GM21515 (cell line): Measurements from ENCODE around the gene FN3KRP.
A peak's percentile ranks its signal among the peaks of the same experiment; 100 is the strongest.

Source experiments
- ATAC-seq: cut with Tn5 transposase; IDR thresholded peaks from one replicate; pipeline ENCODE4 v1.9.1; 2021; ENCODE audit not compliant: unreplicated experiment

The FN3KRP gene

GRCh38 chr17:82686366-82687324 is 29.9 kb upstream of the FN3KRP start:
- no peak for ATAC-seq

GRCh38 chr17:82687375-82687861 is 29.1 kb upstream of the FN3KRP start:
- ATAC-seq, result no peak

DNA sequence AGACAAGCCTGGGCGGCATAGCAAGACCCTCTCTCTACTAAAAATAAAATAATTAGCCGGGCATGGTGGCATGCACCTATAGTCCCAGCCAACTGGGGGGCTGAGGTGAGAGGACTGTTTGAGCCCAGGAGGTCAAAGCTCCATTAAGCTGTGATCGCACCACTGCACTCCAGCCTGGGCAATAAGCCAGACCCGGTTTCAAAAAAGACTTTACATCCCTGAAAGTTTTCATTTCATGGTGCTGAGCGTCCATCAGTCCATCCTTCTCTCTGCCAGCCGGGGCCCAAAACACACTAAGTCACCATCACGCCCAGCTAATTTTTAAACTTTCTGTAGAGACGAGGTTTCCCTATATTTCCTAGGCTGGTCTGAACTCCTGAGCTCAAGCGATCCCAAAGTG is 28.6 kb upstream of the FN3KRP start:
- no peak for ATAC-seq

DNA sequence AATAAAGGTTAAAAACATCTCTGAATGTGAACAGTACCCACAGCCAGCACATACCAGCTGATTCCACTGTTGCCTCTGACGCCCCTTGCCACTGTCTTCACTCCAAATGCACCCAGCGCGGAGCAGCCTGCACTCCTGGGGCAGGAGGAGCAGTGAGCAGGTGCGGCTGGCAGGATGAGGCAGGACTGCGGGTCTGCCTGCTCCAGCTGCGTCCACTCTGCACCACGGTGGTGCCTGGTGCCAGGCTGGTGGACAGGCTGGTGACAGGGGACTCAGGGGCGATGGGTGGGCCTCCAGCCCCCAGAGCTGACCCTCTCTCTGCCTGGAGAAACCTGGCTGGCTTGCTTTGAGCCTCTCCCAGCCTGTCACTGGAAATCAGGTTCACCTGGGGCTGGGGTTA is 27.4 kb upstream of the FN3KRP start:
- no peak for ATAC-seq

DNA sequence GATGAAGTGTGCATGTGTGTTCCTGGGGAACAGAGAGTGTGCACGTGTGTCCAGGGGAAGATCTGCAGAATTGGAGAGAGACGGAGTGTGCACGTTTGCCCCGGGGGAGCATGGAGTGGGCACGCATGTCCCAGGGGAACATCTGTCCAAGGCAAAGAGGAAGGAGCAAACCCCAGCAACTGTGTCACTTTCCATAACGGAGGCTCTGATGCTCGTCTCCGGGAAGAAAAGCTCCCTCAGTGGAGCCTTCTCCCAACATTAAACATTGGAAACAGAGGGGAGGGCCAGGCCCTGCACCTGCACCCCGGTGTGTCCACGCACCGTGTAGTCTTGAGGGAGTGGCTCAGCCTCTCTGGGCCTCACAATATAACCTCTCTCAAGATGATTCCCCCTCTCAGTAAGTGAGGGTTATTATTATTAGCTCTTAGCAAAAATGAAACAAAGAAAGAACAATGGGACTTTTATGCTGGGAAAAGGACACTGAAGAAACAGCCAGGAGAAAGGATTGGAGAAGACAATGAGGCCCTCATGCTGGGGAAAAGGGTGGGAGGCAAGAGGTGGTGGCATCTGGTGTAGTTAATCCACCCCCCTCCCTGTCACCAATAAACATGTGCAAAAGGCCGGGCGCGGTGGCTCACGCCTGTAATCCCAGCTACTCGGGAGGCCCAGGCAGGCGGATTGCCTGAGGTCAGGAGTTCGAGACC is 25.6 kb upstream of the FN3KRP start:
- ATAC-seq, result no peak

DNA sequence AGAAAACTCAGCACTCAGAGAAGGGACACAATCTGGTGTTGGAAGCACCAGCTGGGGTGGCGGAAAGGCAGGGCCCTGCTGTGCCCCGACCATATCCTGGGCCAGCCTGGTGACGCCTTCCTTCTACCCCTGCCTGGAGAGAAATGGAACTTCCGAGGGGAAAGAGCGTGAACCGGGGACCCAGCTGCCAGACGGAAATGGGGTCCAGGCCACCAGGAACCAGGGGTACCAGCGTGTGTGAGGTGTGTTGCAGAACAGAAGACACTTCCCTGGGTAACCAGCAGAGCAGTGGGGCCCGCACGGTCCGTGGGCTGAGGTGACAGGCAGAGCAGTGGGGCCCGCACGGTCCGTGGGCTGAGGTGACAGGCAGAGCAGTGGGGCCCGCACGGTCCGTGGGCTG is 24.8 kb upstream of the FN3KRP start:
- no peak for ATAC-seq

- ATAC-seq, result no peak
These were observed 24.2 kb upstream of the FN3KRP start for GRCh38 chr17:82692268-82692667.

GRCh38 chr17:82693168-82693867 is 23.2 kb upstream of the FN3KRP start:
- no peak for ATAC-seq

DNA sequence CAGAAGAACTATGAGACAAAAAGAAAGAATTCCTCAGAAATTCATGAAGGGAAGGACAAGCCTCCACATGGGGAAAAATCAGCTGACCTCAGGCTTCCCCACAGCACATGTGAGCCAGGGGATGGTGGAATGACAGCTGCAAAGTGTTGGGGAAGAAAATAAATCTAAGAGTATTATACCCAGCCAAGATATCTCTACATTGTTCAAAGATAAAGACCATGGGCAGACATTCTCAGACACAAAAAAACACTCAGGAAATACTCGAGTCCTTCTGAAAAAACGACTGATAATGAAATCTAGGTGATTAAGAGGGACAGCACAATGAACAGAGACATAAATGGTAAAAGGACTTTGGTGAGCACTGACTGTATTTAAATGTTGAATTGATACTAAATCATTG is 21.9 kb upstream of the FN3KRP start:
- ATAC-seq, result no peak

DNA sequence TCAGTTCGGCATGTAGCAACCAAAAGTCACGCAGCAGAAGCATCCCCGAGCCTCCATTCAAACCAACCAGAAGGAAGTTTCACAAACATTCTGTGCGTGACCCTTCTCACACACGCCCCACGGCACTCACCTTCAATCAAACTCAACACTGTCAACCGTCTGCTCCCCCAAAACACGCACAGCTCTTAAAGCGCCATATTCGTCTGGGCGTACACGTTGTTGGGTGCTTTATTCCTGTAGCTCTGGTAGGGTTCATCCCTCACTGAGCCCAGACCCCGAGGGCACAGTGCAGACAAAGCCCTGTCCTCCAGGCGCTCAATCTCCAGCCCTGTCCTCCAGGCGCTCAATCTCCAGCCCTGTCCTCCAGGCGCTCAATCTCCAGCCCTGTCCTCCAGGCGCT is 20.2 kb upstream of the FN3KRP start:
- ATAC-seq, result no peak

DNA sequence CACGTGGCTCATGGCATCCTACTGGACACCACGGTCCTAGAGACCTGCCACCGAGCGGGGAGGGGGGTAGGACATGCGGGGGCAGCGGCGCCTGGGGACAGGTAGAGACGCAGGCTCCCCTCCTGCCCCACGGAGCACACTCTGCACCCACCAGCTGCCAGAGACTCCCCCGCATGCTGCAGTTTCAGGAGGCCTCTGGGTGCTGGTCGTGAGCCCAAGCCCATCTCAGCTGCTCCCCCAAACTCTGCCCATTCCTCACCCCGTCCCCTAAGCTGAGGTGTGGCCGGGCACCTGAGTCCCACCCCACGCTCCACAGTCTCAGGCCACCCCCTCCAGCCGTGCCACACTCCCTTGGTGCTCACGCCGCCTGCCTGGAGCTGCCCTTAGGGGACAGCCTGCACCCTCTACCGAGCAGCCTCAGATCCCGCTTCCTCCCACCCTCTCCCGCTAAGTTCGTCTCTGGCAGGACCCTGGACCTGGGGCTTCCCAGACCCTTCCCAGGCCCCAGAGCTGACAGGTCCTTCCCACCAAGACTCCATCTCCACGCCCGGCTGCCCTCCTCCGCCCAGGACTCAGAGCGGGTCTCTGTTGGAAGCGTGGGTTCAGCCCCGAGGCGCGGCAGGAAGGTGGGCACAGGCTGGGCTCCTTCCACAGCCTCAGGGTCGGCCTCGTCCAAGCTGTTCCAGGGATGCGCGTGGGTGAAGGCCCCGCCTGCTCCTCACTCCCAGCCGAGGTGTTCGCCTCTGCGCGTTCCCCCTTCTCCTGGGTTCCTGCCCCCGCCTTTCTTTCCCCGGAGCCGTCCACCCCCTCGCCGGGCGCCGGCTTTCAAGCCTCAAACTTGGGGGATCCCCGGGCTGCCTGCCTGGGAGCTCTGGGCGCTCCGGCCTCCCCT is 19.3 kb upstream of the FN3KRP start:
- ATAC-seq, result no peak

- ATAC-seq, result no peak
These were observed 18.8 kb upstream of the FN3KRP start for GRCh38 chr17:82697808-82698064.

GRCh38 chr17:82698065-82698973 is 18.2 kb upstream of the FN3KRP start, which contains the start of gene RAB40B:
Gene RAB40B, minus strand, starts transcription at chr17:82698698. Its CDS starts 102 bp downstream, at chr17:82698596.
- peak; percentile 95 for ATAC-seq

GRCh38 chr17:82698974-82699442 is 17.5 kb upstream of the FN3KRP start:
- ATAC-seq, result no peak

GRCh38 chr17:82699551-82699950 is 17.0 kb upstream of the FN3KRP start:
- ATAC-seq, result no peak

DNA sequence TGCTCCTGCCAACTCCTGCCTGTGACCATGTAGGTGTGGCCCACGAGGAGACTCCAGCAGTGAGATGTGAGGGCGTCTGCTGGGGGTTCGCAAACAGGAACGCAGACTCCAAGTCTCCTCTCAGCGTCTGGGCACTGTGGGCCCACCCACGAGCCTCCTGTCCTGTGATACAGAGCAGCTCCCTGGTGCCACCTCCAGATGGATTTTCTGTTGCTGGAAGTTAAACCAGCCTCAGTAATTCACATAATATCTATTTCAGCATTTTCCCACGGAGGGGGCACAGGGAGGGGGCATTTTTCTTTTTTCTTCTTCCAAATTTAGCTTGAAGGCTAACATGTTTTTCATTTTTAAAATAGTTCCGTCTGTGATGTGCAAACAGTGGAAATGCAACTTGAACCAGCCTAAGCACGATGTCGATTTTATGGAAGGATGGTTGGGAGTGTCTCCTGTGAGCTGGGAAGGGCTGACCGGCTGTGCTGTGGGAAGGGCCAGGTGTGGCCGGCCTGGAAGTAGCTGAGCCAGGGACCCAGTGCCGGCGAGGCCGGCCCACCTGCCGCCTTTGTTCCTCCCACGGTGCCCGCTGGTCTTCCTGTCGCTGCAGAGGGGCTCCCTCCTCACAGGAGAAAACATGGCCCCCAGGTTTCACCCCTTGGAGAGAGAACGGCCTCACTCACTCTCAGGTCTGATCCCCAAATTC is 14.1 kb upstream of the FN3KRP start:
- ATAC-seq, result no peak

DNA sequence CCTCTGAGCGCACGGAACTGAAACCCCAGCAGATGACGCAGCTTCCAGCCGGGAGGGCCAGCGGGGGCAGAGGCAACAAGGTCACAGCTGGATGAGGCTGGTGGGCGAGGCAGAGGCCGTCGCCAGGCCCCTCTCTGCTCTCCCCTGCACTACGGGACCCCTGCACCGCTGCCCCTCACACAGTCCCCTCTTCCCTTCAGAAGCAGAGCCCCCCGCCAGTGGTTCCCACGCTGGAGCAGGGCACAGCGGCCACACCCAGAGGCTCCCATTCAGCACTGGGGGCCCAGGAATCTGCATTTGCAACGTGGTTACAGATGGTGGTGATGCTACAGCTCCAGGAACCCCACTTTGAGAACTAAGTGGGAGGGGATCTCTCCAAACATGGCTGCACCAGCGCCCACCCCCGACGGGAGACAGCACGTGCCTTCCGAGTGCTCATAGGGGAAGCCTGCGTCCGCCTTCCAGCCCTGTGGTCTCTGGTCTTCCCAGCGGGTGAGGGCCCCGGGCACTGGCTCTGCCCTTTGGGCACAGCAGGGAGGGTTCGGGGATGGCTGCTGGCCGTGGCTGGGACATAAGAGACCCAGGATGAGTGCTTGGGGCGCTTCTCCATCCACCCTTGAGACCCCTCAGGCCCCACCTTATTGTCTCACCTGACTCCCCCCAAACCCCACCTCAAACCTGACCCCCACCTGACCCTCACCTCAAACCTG is 13.3 kb upstream of the FN3KRP start:
- no peak for ATAC-seq
